Stimulated activated naive CD4-positive, alpha-beta T cell treated with Interleukin-2 at 50 U/mL for 16 hours (primary cell): ENCODE measurements around the gene AGBL1.

Experiments used
- DNase-seq: peaks from one replicate; lab custom pipeline; 2025; lab: John Stamatoyannopoulos, UW

Gene AGBL1

GRCh38 chr15:86163816-86164215, 84.1 kb downstream of the AGBL1 start:
- DNase-seq = no peak

DNA sequence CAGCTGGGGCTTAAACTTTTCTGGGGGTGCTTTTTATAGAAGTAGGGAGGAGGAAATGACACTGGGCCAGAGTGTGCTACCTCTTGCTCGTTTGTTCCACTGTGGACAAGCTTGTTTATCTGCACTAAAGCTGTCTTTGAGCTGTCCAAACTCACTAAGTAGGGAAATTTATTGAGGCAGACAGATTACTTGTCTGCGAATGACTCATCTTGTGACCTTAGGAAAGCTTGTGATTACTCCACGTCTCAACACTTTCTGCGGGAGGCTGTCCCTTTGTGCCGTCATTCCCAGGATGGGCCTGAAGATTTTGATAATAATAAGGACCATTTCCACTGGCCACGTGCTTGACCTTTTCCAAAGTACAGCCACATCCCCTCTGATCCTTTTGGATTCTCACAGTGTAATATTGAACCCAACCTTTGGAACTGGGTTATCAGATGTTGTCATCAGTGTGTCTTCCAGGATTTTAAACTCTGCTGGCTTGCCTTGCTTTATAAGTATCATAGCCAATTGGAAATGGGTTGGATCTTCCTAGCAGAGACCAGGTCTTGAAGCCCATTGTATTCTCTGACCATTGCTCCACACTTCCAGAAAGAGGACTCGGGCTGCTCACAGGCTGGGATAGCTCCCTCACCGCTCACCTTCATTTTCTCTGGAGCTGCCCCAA, 84.7 kb downstream of the AGBL1 start:
- no peak for DNase-seq

GRCh38 chr15:86165265-86166211, 85.9 kb downstream of the AGBL1 start:
- DNase-seq = no peak

DNA sequence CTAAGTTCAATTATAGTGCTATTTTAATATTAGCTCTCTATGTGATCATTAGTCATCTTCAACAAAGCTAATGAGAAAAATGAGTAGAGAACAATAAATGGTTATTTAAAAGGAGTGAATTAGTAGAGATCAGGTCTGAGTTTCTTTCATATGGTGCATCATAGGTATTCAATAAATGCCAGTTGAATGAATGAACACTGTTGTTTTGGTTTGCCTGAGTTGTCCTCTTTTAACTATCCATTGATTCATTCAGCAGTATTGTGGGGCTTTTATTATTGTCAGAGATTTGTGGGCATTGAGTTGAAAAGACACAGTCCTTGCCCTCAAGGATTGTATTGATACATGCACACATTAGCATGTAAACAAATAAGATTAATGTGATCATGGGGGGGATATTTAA, 88.2 kb downstream of the AGBL1 start:
- DNase-seq = no peak

DNA sequence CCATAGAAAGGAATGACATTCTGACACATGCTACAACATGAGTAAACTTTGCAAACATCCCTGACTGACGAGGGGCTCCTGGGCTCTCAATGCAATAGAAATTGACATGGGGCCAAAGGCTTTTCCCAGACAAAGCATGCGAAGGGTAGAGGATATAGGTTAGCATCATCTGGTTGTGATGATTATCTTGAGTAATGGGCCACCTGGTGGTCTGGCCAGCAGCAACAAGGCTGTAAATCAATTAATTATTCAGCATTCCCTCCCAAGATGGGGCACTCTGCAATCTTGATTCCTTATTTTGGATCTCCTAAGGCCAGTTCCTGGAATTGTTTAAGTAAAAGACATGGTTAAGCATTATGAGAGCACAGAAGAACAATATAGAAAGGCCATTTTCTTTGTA, 99.2 kb downstream of the AGBL1 start:
- no peak for DNase-seq

GRCh38 chr15:86183596-86184491, 104.2 kb downstream of the AGBL1 start:
- peak; percentile 12 for DNase-seq

GRCh38 chr15:86193716-86194380, 114.2 kb downstream of the AGBL1 start:
- DNase-seq = no peak

GRCh38 chr15:86197770-86198169, 118.1 kb downstream of the AGBL1 start:
- DNase-seq = no peak

GRCh38 chr15:86199467-86200145, 119.9 kb downstream of the AGBL1 start:
- no peak for DNase-seq

DNA sequence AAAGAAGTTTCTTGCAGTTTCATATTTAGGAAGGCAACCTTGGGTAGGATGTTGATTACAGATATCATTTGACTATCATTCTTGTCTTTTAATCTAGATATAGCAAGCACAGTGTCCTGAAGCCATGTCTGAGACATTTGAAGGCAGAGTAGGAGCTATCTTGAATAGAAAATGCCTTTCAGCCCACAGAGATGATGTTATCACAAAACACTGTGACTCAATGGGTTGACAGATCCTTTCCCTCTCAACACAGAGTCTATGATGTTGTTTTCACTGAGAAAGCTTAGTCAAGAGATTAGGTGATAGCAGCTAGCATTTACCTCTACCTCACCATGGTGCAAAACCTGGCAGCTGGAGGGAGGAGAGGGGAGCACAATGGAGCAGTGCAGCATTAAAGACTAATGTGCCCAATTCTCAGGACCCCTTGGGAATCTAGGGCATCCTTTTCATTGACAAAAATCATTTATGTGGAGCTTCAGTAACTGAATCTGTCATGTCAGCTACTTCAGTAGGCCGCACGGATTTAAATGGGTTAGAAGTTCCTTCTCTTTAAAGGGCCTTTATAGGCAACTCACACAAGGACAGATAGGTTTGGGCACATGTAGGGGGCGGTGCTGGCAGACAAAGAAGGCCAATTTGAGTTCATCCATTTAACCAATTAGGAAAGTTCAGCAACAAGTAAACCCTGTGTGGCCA, 121.8 kb downstream of the AGBL1 start:
- DNase-seq = no peak

DNA sequence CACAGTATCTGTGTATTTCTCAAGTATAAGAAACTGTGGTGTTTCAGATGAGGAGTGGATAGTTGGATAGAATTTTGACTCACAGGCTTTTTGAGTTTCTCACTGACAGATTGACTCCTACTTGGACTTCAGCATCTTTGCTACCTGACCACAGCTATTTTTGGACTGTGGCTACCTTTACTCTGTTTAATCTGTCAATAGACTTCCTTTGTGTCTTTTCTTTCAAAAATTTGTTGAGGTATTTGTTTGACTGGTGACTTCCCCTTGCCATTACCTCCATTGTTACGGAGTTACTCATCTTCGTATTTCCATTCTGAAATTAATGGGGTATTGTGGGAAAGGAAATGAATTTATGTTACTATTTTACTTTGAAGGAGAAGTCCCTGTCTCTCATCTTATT, 123.8 kb downstream of the AGBL1 start:
- DNase-seq = no peak

GRCh38 chr15:86205096-86205495, 125.4 kb downstream of the AGBL1 start:
- no peak for DNase-seq

GRCh38 chr15:86213420-86213819, 133.7 kb downstream of the AGBL1 start:
- DNase-seq = no peak

GRCh38 chr15:86213888-86214287, 134.2 kb downstream of the AGBL1 start:
- no peak for DNase-seq

DNA sequence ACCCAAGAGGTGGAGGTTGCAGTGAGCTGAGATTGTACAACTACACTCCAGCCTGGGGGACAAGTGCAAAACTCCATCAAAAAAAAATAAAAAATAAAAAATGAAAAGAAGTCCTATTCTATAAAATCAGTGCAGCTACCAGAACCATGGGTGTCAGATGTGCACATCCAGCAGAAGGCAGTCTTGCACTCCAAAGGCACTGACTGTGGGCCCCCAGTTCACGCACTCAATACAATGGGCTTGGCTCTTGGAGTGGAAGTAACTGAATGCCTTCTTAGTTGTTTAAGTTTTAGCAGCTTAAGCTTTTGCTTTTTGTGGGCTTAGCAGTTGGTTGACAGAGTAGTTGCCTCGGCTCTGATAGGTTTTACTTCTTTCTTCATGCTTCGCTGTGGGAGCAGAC, 141.4 kb downstream of the AGBL1 start:
- no peak for DNase-seq

- no peak for DNase-seq
Observed at GRCh38 chr15:86229306-86229705, 149.6 kb downstream of the AGBL1 start.

- DNase-seq = no peak
Observed at GRCh38 chr15:86229936-86230335, 150.3 kb downstream of the AGBL1 start.

DNA sequence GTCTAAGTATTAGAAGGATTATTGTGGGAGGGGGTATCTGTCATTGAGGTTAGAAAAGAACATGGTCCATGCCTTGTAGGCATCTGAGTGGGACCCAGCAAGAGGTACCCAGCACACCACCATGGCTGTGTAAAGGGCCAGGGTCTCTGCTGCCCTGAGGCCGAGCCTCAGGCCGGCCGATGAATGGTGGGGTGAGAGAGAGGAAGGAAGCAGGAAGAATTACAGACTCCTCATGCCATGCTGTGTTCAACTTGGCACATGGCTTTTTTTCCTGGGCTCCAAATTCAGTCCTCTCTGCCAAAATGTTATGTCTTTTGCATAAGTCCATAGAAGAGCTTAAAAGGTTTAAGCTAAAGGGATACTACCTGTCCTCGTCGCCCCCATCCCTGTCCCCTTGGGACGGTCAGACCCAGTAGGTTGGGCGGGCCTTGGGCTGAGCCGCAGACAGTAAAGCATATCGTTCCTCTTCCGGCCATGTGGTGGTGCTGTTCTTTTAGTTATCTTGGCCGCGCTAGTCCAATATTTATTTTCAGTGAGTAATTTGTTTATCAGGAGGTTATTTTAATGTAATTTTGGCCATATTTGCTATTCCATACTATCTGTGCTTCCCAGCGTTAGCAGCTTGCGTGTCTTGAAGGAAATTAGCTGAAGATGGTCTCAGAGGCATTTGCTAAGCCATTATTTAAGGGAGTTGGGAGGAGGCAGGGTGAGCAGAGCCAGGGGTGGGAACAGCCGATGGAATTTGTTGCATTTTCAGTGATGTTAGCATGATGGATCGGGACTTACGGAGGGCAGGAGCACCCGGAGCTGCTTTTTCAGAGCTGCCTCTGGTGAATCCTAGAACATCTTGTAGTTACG, 152.4 kb downstream of the AGBL1 start:
- DNase-seq = peak; percentile 2

DNA sequence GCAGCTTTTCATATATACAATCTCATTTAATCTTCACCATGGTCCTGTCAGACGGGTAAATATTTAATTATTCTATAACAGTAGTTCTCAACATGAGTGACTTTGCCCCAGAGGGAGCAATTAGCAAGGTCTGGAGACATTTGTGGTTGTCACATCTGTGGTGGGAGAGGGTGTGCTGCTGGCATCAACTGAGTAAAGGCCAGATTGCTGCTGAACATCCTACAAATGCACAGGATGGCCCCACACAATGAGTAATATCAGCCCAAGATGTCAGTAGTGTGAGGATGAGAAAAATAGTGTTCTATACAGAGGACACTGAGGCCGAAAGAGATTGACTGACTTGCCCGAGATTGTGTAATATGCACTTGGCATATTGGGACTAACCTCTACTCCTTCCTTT, 156.0 kb downstream of the AGBL1 start:
- DNase-seq = no peak
